Measurements from ENCODE around the gene CYP4F12.
"Not testable (repeated sequence)": the region's sequence is repeated elsewhere in the genome, so short reads cannot be mapped to it uniquely, and the experiment has no call there.

The CYP4F12 gene

DNA sequence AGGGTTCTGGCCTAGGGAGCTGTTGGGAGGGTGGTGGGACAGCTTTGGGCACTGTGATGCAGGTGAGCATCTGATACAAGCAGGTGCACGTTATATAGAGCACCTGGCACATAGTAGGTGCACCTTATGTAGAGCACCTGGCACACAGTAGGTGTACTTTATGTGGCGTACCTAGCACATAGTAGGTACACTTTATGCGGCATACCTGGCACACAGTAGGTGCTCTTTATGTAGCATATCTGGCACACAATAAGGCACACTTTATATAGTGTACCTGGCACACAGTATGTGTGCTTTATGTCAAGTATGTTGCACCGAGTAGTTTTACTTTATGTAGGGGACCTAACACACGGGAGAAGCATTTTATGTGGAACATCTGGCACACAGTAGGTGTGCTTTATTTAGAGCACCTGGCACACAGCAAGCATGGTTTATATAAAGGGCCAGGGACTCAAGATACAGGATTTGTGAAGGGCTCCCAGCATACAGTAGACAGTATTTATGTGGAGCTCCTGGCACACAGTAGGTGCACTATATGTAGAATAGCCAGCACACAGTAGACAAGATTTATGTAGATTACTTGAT is 1.6 kb upstream of the CYP4F12 start:
- TF ChIP-seq, protein P1, sequence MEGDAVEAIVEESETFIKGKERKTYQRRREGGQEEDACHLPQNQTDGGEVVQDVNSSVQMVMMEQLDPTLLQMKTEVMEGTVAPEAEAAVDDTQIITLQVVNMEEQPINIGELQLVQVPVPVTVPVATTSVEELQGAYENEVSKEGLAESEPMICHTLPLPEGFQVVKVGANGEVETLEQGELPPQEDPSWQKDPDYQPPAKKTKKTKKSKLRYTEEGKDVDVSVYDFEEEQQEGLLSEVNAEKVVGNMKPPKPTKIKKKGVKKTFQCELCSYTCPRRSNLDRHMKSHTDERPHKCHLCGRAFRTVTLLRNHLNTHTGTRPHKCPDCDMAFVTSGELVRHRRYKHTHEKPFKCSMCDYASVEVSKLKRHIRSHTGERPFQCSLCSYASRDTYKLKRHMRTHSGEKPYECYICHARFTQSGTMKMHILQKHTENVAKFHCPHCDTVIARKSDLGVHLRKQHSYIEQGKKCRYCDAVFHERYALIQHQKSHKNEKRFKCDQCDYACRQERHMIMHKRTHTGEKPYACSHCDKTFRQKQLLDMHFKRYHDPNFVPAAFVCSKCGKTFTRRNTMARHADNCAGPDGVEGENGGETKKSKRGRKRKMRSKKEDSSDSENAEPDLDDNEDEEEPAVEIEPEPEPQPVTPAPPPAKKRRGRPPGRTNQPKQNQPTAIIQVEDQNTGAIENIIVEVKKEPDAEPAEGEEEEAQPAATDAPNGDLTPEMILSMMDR (IDR thresholded peaks at IDR 0.05; ENCODE audit: low read depth, low read length), result no peak
- no peak for DNase-seq (ENCODE audit: extremely low read depth, low read depth)

DNA sequence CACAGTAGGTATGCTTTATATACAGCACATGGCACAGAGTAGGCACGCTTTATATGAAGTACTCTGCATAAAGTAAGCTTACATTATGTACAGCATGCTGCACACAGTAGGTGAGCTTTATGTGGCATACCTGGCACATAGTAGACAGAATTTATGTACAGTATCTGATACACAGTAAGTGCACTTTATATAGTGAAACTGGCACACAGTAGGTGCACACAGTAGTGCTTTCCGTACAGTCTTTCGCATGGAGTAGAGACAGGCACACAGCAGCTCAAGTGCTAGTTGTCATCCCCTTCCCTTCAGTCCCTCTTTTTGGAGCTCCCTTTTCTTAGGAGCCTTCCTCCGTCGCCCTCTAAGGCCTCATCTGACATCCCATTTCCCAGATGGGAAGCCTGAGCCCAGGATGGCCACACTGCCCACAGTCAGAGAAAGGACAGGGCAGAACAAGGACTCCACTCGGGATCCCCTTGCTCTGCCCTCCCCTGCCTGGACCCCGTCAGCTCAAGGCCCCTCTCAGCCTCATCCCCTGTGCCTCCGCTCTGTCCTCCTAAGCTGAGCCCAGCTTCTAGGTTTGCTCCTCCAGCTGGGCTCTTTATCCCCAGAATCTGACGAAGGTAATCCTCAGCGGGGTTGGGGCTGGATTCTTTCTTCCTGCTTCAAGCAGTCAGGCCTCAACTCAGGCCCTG is 852 bp upstream of the CYP4F12 start:
- DNase-seq (ENCODE audit: extremely low read depth, low read depth), result no peak
- TF ChIP-seq, protein P1 (IDR thresholded peaks at IDR 0.05; ENCODE audit: low read depth, low read length), result no peak

DNA sequence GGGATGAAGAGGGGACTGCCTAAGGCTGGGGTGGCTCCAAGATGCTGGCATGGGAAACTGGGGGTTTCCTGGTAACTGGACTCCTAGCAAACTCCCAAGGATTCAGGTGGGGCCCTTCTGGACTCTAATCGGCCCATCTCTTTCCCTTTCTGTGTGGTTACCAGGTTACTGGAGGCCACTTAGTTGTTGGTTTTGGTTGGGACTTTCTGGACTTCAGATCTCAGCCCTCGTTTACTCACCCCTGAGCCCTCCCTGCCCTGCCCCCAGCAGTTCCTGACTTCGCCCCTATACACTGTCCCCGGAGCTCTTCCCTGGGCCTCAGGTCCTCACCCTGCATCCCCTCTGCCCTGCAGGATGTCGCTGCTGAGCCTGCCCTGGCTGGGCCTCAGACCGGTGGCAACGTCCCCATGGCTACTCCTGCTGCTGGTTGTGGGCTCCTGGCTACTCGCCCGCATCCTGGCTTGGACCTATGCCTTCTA is 328 bp downstream of the CYP4F12 start:
- TF ChIP-seq, protein P1 (IDR thresholded peaks at IDR 0.05; ENCODE audit: low read depth, low read length), result no peak
- DNase-seq (ENCODE audit: extremely low read depth, low read depth), result no peak

DNA sequence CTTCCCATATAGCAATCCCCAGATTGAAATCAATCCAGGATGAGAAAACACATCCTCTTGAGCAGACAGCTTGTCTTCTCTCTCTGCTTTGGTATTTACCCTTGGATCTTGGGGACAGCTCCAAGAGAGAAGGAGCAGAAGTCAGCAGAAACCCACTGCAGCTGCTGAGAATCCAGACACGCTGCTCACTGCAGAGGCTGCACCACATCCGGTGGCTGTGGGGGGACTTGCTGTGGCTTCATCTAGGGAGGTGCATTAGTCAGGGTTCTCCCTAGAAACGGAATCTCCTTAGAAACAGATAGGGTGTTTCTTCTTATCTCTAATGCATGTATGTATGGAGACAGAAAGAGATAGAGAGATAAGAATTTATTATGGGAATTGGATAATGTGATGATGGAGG is 2.7 kb downstream of the CYP4F12 start:
- DNase-seq (ENCODE audit: extremely low read depth, low read depth), result no peak
- TF ChIP-seq, protein P1 (IDR thresholded peaks at IDR 0.05; ENCODE audit: low read depth, low read length), result no peak

DNA sequence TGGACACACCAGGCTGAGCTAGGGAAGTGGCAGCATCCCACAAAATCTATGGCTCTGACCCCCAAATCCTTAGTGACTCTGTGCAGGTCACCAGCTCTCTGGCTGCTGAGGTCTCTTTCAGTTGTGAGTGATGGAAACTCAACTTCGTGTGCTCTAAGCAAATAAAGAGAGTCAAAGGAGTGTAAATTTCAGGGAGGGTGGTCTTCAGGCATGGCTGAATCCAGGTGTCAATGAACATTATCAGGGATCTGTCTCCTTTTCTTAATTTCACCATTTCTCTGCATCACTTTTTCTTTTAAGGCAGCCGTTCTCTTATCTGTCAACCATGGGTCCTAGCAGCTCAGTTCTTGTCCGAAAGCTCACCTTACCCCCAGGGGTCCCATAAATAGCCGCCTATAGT is 6.2 kb downstream of the CYP4F12 start:
- TF ChIP-seq, protein P1 (IDR thresholded peaks at IDR 0.05; ENCODE audit: low read depth, low read length), result no peak
- no peak for DNase-seq (ENCODE audit: extremely low read depth, low read depth)

DNA sequence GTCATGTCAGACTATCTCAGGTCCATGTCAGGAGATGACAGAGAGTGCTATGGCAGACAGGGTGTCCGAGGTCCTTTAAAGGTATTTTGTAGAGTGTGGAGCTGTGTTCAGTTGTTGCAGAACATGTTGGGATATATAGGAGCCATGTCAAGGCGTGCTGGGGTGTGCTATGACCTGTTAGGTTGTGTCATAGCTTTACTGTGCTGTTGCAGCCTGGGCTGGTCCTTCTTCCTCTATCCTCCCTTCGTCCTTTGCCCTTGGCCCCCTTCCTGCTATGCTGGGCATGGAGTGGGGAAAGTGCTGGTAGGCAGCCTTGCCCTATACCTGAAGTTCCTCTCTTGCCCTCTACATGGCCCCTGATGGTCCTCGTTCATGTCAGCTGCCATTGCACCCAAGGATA is 7.0 kb downstream of the CYP4F12 start:
- DNase-seq (ENCODE audit: extremely low read depth, low read depth), result not testable (repeated sequence)

DNA sequence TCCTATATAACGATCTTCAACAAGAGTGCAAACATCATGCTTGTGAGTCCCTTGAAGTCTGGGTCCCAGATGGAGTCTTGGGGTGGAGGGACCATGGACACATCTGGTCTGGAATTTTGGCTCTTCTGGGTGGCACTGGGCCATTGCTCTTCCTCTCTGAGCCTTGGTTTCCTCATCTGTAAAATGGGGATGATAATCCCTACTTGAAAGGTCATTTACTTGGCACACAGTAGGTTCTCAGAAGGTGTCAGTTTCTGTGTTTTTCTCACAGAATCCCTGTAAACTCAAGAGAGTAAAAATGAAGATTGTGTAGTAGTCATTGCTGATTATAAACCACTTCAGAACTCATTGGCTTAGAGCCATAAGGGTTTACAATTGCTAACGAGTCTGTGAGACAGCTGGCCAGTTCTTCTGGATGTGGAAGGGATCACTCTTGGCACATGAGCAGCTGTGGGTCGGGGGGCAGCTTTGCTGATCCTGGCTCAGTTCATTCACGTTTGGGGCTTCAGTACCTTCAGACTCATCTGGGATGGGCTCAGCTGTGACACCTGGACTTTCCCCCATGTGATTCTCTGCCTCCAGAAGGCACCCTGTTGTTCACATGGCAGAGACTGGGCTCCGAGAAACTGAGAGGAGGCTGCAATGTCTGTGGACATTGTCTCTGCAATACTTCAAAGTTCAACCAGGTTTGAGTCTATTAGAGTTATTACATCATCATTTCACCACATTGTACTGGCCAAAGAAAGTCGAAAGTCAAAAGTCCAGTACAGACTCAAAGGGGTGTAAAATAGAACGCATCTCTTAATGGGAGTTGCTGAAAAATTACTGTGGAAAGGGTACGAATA is 7.8 kb downstream of the CYP4F12 start:
- TF ChIP-seq, protein P1 (IDR thresholded peaks at IDR 0.05; ENCODE audit: low read depth, low read length), result no peak
- no peak for DNase-seq (ENCODE audit: extremely low read depth, low read depth)
